ENCODE results near the gene APEX2. TPM values are rescaled to one million over a fixed set of nuclear protein-coding genes. Genes with fewer than 3 reads are reported as not detected.
A peak's percentile ranks its signal among the peaks of the same experiment; 100 is the strongest.

The APEX2 gene
- total RNA-seq, 1 donor from 2014 or later, result 32.2 TPM

DNA sequence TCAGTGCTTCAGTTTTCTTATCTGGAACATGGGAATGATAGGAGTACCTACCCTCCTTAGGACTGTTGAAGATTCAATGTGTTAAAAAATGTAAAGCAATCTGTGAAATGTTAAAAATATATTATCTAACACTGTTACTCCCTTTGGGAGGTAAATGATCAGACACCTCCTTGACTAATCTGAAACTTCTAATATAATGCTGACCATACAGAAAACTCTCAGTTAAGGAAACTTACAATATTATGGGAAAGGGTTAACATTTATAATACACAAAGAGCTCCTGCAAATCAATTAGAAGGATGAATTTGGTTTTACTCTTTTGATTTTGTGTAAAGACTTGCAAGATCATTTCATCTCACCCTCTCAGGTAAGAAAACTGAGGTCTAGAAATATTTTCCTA is 4.5 kb upstream of the APEX2 start:
- no peak for DNase-seq
- no peaks in the 10 kb centered on the region for H3K9me3 Mint-ChIP-seq
- no peak overlapping the region for H3K4me3 Mint-ChIP-seq
- no peaks in the 10 kb centered on the region for H3K27me3 Mint-ChIP-seq
- no peaks in the 10 kb centered on the region for H3K36me3 Mint-ChIP-seq (ENCODE audit: low read depth)
- H3K27ac Mint-ChIP-seq, result no peak overlapping the region
- intact Hi-C loops (cut with micrococcal nuclease), result no loop called here
- no peaks in the 10 kb centered on the region for H3K4me1 Mint-ChIP-seq

DNA sequence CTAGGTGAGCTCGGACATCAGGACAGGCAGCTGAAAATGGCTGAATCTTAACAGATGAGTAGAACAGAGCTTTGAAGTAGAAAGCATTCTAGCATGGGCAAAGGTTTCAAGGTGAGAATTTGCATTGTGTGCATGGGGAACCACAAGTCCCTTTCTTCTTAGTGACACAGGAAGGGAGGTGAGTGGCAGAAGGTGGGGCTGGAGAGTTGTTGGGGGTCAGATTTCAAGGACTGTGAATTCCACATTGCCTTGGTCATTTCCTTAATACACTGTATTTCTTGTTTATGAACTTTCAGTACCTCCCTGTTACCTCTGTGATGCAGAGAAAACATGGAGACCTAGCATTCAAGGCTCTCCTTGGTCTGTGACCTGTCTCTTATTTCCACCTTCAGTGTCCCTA is 4.1 kb downstream of the APEX2 start:
- Mint-ChIP-seq H3K36me3 (ENCODE audit: low read depth) (peaks cover 51% of the 10 kb centered on the region), H3K4me1 (peaks cover 24% of the 10 kb centered on the region), H3K9me3 (no peaks in the 10 kb centered on the region), H3K27ac (no peak overlapping the region), H3K27me3 (no peaks in the 10 kb centered on the region), H3K4me3 (no peak overlapping the region)
- DNase-seq, result no peak
- intact Hi-C loops (cut with micrococcal nuclease), result loop anchor here (5.0 to 10.0 kb wide), 3 partner anchors 79 to 1728 kb away; partner anchors contain the start of genes GNL3L and TRO

DNA sequence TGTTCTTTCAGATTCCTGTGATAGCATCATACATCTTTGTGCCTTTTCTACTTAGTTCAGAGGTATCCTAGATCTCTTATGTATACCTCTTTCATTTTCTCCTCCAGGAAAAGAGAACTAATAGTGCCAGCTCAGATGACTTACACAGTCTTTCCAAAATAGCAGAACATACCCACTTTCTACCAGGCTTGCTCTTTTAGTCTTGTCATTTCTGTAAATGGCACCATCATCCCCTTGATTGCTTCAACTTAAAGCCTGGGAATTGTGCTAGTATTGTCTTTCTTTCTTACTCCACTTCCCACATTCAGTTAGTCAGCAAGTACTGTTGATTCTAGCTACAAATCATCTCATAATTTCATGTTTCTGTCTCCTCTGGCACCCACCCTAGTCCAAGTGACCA is 5.1 kb downstream of the APEX2 start:
- H3K9me3 Mint-ChIP-seq, result no peaks in the 10 kb centered on the region

DNA sequence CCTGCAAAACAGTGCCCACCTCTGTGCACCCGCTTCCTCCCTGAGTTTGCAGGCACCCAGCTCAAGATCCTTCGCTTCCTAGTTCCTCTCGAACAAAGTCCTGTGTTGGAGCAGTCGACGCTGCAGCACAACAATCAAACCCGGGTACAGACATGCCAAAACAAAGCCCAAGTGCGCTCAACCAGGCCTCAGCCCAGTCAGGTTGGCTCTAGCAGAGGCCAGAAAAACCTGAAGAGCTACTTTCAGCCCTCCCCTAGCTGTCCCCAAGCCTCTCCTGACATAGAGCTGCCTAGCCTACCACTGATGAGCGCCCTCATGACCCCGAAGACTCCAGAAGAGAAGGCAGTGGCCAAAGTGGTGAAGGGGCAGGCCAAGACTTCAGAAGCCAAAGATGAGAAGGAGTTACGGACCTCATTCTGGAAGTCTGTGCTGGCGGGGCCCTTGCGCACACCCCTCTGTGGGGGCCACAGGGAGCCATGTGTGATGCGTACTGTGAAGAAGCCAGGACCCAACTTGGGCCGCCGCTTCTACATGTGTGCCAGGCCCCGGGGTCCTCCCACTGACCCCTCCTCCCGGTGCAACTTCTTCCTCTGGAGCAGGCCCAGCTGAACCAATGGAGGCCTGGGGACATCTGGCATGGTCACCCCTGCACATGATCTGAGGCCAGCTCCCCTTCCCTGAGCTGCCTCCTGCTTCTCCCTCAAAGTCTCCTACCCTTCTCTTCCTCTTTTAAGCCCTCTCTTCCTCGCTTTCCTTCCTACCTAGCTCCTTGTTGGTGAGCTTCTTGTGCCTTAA is 6.9 kb downstream of the APEX2 start:
- H3K9me3 Mint-ChIP-seq, result no peaks in the 10 kb centered on the region
- intact Hi-C loops (cut with micrococcal nuclease), result loop anchor here (10.0 kb wide), 1 partner anchor 82 kb away; the partner anchor contains the start of gene TRO

More for the DNA sequence above, 5.1 kb downstream of the APEX2 start:
- H3K27ac Mint-ChIP-seq, result peak overlapping the region; percentile 59
- H3K4me3 Mint-ChIP-seq, result no peak overlapping the region
- H3K36me3 Mint-ChIP-seq (ENCODE audit: low read depth), result peaks cover 51% of the 10 kb centered on the region
- intact Hi-C loops (cut with micrococcal nuclease), result loop anchor here (10.0 kb wide), 1 partner anchor 80 kb away; the partner anchor contains the start of gene TRO
- no peak for DNase-seq
- H3K27me3 Mint-ChIP-seq, result no peaks in the 10 kb centered on the region
- H3K4me1 Mint-ChIP-seq, result peaks cover 24% of the 10 kb centered on the region

DNA sequence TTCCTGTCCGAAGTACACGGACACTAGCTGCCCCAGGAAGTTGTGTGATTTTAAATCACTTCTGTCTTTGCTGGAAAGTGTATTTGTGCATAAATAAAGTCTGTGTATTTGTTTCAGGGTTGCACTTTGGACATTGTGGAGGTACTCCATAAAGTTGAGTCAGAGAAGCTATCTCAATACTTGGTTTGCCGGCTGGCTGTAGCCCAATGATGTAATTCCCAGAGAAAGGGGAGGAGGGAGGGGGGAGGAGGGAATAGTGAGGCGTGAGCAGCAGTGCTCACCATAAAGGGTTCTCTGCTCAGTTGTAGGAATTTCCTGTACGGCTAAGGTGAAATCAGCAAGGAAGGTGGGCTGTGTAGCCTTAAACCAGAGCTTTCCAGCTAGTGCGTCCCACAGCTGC is 7.5 kb downstream of the APEX2 start:
- H3K9me3 Mint-ChIP-seq, result no peaks in the 10 kb centered on the region
- H3K4me1 Mint-ChIP-seq, result peaks cover 12% of the 10 kb centered on the region
- no peak overlapping the region for H3K27ac Mint-ChIP-seq
- no peaks in the 10 kb centered on the region for H3K27me3 Mint-ChIP-seq
- intact Hi-C loops (cut with micrococcal nuclease), result loop anchor here (10.0 kb wide), 1 partner anchor 83 kb away; the partner anchor contains the start of gene TRO
- H3K36me3 Mint-ChIP-seq (ENCODE audit: low read depth), result peaks cover 43% of the 10 kb centered on the region
- no peak overlapping the region for H3K4me3 Mint-ChIP-seq
- DNase-seq, result no peak

More for the DNA sequence above, 6.9 kb downstream of the APEX2 start:
- Mint-ChIP-seq H3K36me3 (ENCODE audit: low read depth) (peaks cover 49% of the 10 kb centered on the region), H3K27me3 (no peaks in the 10 kb centered on the region), H3K4me3 (no peak overlapping the region), H3K27ac (no peak overlapping the region), H3K4me1 (peaks cover 18% of the 10 kb centered on the region)
- DNase-seq, result no peak

DNA sequence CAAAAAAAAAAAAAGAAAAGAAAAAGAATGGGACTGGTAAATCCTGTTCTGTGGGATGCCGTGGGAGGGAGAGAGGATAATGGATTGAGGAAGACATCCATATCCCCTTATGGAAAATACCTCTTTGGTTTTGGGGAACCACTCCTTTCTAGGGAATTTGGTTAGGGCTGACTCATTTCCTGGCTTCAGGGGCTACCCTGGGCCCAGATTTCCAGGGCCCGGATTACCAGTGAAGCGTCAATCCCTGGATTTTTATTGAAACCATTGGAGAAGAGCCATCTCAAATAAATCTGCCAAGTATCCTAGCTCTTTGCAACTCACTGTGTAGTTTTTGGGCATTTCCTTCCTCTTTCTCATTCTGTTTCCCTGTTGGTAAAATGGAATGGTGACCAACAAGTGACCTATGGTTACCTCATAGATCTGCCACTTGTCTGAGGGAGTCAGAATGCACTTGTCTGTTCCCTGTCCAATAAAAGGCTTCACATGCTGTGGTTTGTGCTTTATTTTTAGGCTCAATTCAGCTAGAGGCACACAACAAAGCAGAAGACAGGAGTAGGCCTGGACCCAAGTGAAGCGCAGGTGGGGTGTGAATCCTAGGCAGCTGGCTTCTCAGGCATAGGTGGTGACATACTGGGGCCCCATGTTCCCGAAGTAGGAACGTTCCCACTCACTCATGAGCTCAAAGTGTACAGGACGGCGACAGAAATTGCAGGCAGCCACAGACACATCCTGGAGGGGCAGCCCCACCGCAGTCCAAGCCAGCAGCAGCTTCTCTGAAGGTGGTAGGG is 8.6 kb downstream of the APEX2 start:
- H3K27ac Mint-ChIP-seq, result no peak overlapping the region
- no peak for DNase-seq
- intact Hi-C loops (cut with micrococcal nuclease), result loop anchor here (10.0 kb wide), 1 partner anchor 84 kb away; the partner anchor contains the start of gene TRO

DNA sequence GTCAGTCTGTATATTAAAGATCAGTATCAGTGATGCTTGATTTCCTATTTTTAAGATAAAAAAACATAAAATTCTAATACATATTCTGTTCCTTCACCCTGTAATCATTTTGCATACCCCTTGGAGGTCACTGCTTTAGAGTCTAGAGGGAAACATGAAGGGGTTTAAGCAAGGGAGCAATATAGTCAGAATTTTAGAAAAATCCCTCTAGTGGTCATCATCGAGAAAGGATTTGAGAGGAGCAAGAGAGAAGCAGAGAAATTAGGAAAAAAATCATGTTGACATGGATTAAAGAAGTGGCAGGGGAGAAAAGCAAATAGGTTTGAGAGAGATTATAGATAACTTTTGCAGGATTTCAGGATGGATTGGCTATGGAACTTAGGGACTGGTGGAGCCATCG is 11.1 kb downstream of the APEX2 start:
- Mint-ChIP-seq H3K4me1 (peaks cover 5% of the 10 kb centered on the region), H3K9me3 (no peaks in the 10 kb centered on the region), H3K27ac (no peak overlapping the region), H3K4me3 (no peak overlapping the region), H3K36me3 (ENCODE audit: low read depth) (peaks cover 13% of the 10 kb centered on the region), H3K27me3 (no peaks in the 10 kb centered on the region)
- intact Hi-C loops (cut with micrococcal nuclease), result no loop called here
- DNase-seq, result no peak

More for the DNA sequence above, 8.6 kb downstream of the APEX2 start:
- Mint-ChIP-seq H3K4me3 (no peak overlapping the region), H3K4me1 (peaks cover 12% of the 10 kb centered on the region), H3K27me3 (no peaks in the 10 kb centered on the region), H3K36me3 (ENCODE audit: low read depth) (peaks cover 34% of the 10 kb centered on the region), H3K9me3 (no peaks in the 10 kb centered on the region)

DNA sequence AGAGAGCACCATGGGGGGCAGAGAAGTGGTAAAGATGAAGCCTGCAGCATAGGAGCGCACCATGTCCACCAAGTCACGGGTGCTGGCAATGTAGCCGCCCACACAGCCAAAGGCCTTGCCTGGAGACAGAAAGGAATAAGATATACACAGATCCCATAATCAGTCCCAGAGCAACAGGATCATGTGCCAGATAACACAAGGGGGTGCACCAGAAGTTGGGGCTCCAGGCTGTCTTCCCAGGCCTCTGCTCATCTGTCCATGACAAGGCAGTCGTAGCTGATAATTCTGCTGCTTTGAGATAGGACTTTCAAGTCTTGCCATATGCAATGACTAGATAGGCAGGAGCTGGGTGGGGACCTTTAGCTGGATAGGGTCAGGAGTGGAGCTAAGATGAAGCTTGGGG is 14.7 kb downstream of the APEX2 start:
- H3K36me3 Mint-ChIP-seq (ENCODE audit: low read depth), result no peaks in the 10 kb centered on the region
- intact Hi-C loops (cut with micrococcal nuclease), result no loop called here

DNA sequence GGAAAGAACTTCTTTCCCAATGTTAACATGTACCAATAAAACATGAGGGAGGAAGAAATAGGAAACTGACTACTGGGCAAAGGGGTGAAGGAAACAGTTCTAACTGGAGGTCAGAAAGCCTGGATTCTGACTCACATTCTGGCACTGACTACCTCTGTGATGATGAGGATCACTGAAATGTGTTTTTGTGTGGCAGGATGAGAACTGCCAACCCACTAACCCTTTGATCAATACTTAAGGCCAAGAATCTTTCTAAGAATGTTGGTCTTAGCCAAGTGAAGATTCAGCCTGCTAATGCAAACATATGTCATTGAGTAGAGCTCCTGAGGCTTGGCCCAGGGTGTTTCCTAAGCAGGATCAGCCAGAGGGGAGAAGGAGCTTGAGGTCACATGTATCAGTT is 26.0 kb downstream of the APEX2 start:
- H3K27me3 Mint-ChIP-seq, result no peaks in the 10 kb centered on the region

More for the DNA sequence above, 14.7 kb downstream of the APEX2 start:
- no peaks in the 10 kb centered on the region for H3K9me3 Mint-ChIP-seq
- no peaks in the 10 kb centered on the region for H3K4me1 Mint-ChIP-seq
- no peak for DNase-seq
- no peaks in the 10 kb centered on the region for H3K27me3 Mint-ChIP-seq
- no peak overlapping the region for H3K4me3 Mint-ChIP-seq
- H3K27ac Mint-ChIP-seq, result no peak overlapping the region

DNA sequence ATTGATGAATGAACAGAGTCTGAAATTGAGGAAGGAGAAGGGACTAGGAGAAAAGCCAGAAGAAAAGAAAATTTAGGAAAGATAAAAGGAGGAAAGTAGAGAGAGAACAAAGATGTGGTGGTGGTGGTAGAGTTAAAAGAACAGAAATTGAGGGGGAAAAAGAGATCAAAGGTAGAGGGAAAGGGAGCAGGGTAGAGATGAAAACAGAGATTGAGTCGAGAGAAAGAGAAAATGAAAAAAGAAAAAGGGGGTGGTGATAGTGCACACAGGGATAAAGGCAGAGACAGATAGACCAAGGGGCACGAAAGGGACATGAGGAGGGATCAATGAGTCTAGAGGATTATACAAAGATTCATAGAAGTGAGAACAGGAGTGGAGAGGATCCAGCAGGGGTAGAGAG is 26.7 kb downstream of the APEX2 start:
- Mint-ChIP-seq H3K4me3 (no peak overlapping the region), H3K4me1 (no peaks in the 10 kb centered on the region), H3K36me3 (ENCODE audit: low read depth) (no peaks in the 10 kb centered on the region), H3K9me3 (no peaks in the 10 kb centered on the region), H3K27ac (no peak overlapping the region), H3K27me3 (no peaks in the 10 kb centered on the region)
- no peak for DNase-seq
- intact Hi-C loops (cut with micrococcal nuclease), result no loop called here

More for the DNA sequence above, 26.0 kb downstream of the APEX2 start:
- H3K27ac Mint-ChIP-seq, result no peak overlapping the region
- H3K9me3 Mint-ChIP-seq, result no peaks in the 10 kb centered on the region
- intact Hi-C loops (cut with micrococcal nuclease), result no loop called here
- DNase-seq, result no peak
- H3K36me3 Mint-ChIP-seq (ENCODE audit: low read depth), result no peaks in the 10 kb centered on the region
- H3K4me1 Mint-ChIP-seq, result no peaks in the 10 kb centered on the region
- H3K4me3 Mint-ChIP-seq, result no peak overlapping the region

DNA sequence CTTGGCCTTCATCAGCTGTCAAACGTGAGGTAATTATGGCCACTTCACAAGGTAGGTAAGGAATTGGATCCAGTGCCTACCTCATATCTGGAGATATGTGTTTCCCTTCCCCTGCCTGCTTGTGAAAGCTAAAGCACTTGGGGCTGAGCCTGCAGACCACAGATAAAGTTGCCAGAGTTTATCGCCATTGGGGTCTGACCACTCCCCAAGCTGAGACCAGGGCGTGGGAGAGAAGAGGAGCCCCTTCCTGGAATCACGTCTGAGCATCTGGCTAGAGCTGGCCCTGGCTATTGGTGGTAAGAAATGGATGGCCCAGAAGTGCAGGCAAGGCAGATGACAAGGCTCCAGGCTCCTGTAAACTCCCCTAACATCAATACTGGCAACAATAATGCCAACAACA is 27.9 kb downstream of the APEX2 start:
- Mint-ChIP-seq H3K4me3 (no peak overlapping the region), H3K9me3 (no peaks in the 10 kb centered on the region), H3K27ac (no peak overlapping the region), H3K27me3 (no peaks in the 10 kb centered on the region), H3K36me3 (ENCODE audit: low read depth) (no peaks in the 10 kb centered on the region), H3K4me1 (no peaks in the 10 kb centered on the region)
- no peak for DNase-seq
- intact Hi-C loops (cut with micrococcal nuclease), result no loop called here

DNA sequence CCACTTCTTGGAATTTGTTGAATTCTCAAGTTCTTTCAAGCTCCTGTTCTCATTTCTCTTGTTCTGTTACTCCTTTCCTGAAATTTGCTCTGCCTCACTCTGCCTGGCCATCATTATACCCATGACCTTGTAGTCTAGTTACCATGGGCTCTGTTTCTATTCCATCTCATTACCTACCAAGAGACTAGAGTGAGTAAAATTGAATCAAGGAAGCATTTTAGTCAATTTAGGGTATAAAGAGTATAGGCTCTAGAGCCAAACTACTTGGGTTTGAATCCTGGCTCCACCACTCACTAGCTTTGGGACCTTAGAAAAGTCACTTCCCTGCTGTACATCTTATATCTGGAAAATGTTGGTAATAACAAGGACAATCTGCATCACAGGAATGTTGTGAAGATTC is 28.4 kb downstream of the APEX2 start:
- Mint-ChIP-seq H3K4me3 (no peak overlapping the region), H3K4me1 (no peaks in the 10 kb centered on the region), H3K27ac (no peak overlapping the region), H3K27me3 (no peaks in the 10 kb centered on the region), H3K9me3 (no peaks in the 10 kb centered on the region), H3K36me3 (ENCODE audit: low read depth) (no peaks in the 10 kb centered on the region)
- intact Hi-C loops (cut with micrococcal nuclease), result no loop called here
- no peak for DNase-seq

DNA sequence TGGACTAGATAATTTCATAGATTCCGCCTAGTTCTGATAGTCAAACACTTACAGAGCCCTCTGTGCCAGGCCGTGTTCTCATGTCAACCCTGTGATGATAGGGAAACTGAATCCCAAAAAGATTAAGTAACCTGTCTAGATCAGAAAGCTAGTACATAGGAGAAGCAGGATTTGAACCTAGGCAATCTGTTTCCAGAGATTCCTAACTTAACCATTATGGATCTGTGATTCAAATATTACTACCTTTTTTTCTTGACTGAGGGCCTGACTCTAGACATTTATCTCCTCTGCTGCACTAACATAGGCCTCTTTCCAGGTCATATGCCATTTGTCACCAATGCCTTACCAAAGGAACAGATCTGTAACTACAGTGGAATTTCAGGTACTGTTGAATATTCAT is 29.1 kb downstream of the APEX2 start:
- no peaks in the 10 kb centered on the region for H3K36me3 Mint-ChIP-seq (ENCODE audit: low read depth)
- no peaks in the 10 kb centered on the region for H3K4me1 Mint-ChIP-seq
- H3K9me3 Mint-ChIP-seq, result no peaks in the 10 kb centered on the region
- no peak for DNase-seq
- no peaks in the 10 kb centered on the region for H3K27me3 Mint-ChIP-seq
- H3K27ac Mint-ChIP-seq, result no peak overlapping the region
- intact Hi-C loops (cut with micrococcal nuclease), result no loop called here
- no peak overlapping the region for H3K4me3 Mint-ChIP-seq

Data from activated CD4-positive, alpha-beta T cell treated with anti-CD3 and anti-CD28 coated beads, Interleukin-2, amount 10 ng/mL, durations not matched to agents 24 days and 14 days (primary cell).